HepG2 (cell line): ENCODE measurements around the gene TRMT112. TPM values are rescaled to one million over a fixed set of nuclear protein-coding genes. Genes with fewer than 3 reads are reported as not detected.

Experiments
- ATF5 ChIP-seq: sonication (generic); formaldehyde crosslinking; IDR thresholded peaks from 2 replicates; pipeline ENCODE4 v1.4.0; 2020; ENCODE audit warnings: mild to moderate bottlenecking, low read depth, missing genetic modification reagents
- ELF1 ChIP-seq: sonication (generic); formaldehyde crosslinking; IDR thresholded peaks from 2 replicates; pipeline ENCODE4 v1.4.0; 2020; ENCODE audit warnings: missing genetic modification reagents
- FOXO1 ChIP-seq: sonication (generic); formaldehyde crosslinking; IDR thresholded peaks from 2 replicates; pipeline ENCODE4 v1.4.0; 2020; ENCODE audit warnings: missing genetic modification reagents
- HDAC6 ChIP-seq: fragments of 200-600 bp; sonication (generic); IDR thresholded peaks from 2 replicates; pipeline ENCODE4 v1.7.0; 2017; ENCODE audit warnings: mild to moderate bottlenecking, antibody characterized with exemption, low read length, low read depth
- HIC2 ChIP-seq: sonication (generic); formaldehyde crosslinking; IDR thresholded peaks from 2 replicates; pipeline ENCODE4 v1.9.0; 2022; ENCODE audit warnings: low read depth, missing genetic modification reagents
- HINFP ChIP-seq: sonication (generic); formaldehyde crosslinking; IDR thresholded peaks from 2 replicates; pipeline ENCODE4 v1.4.0; 2020; ENCODE audit warnings: low read depth, mild to moderate bottlenecking, missing genetic modification reagents
- HNF1A ChIP-seq, 2 experiments: sonication (generic) in 1 of 2; formaldehyde crosslinking in 1 of 2; IDR thresholded peaks; 2 replicates each; pipeline versions ENCODE4 v1.4.0 to v1.6.1; 2016 to 2020; ENCODE audit warnings: borderline replicate concordance in 1 of 2, low read depth in 1 of 2, mild to moderate bottlenecking in 1 of 2, missing genetic modification reagents in 1 of 2
- LCORL ChIP-seq, 2 experiments: fragments of 450-650 bp in 1 of 2; sonication (generic) in 1 of 2; formaldehyde crosslinking in 1 of 2; IDR thresholded peaks; 2 replicates each; pipeline versions ENCODE4 v1.5.0 to v1.6.1; 2017 to 2020; ENCODE audit warnings: antibody characterized with exemption in 1 of 2, missing genetic modification reagents in 1 of 2
- MED1 ChIP-seq: sonication (generic); formaldehyde crosslinking; IDR thresholded peaks from 2 replicates; pipeline ENCODE4 v1.4.0; 2020; ENCODE audit warnings: missing genetic modification reagents
- MIXL1 ChIP-seq: IDR thresholded peaks from 2 replicates; pipeline ENCODE4 v1.6.1; 2016
- NAIF1 ChIP-seq: sonication (generic); formaldehyde crosslinking; IDR thresholded peaks from 2 replicates; pipeline ENCODE4 v1.5.0; 2020; ENCODE audit warnings: mild to moderate bottlenecking, missing genetic modification reagents, borderline replicate concordance
- RBAK ChIP-seq: sonication (generic); formaldehyde crosslinking; IDR thresholded peaks from 2 replicates; pipeline ENCODE4 v1.5.1; 2020; ENCODE audit warnings: mild to moderate bottlenecking, missing genetic modification reagents
- SALL2 ChIP-seq: sonication (generic); formaldehyde crosslinking; IDR thresholded peaks from 2 replicates; pipeline ENCODE4 v1.8.1; 2023; ENCODE audit warnings: mild to moderate bottlenecking, missing genetic modification reagents, inconsistent platforms
- SATB2 ChIP-seq: sonication (generic); formaldehyde crosslinking; IDR thresholded peaks from 2 replicates; pipeline ENCODE4 v1.5.0; 2020; ENCODE audit warnings: missing genetic modification reagents
- TSC22D2 ChIP-seq: sonication (generic); formaldehyde crosslinking; IDR thresholded peaks from 2 replicates; pipeline ENCODE4 v1.5.1; 2020; ENCODE audit warnings: missing genetic modification reagents, mild to moderate bottlenecking, borderline replicate concordance
- ZNF205 ChIP-seq: IDR thresholded peaks from 2 replicates; pipeline ENCODE4 v1.6.1; 2018; ENCODE audit warnings: missing biosample characterization, missing genetic modification reagents
- ZNF496 ChIP-seq: sonication (generic); formaldehyde crosslinking; IDR thresholded peaks from 2 replicates; pipeline ENCODE4 v1.8.1; 2023; ENCODE audit warnings: mild to moderate bottlenecking, moderate library complexity, missing genetic modification reagents; ENCODE audit not compliant: insufficient replicate concordance
- ZNF512 ChIP-seq: sonication (generic); formaldehyde crosslinking; IDR thresholded peaks from 2 replicates; pipeline ENCODE4 v1.4.0; 2020; ENCODE audit warnings: mild to moderate bottlenecking, missing genetic modification reagents
- polyA plus RNA-seq, 8 experiments: library from polyadenylated mRNA; depleted of rRNA in 3 of 8; stranded (reverse) in 7 of 8; unstranded in 1 of 8; fragments of >200 nt; fragmentation: Illumina TruSeq in 4 of 8; extraction: Trizol in 4 of 8; gene quantifications; 2 replicates each; pipeline versions ENCODE4 v1.2.1 to v1.2.3, GENCODE V29; 2011 to 2016; ENCODE audit warnings: low read depth in 4 of 8, missing spikeins in 1 of 8, mixed read lengths in 1 of 8; ENCODE audit not compliant: insufficient read depth in 1 of 8
- total RNA-seq, 5 experiments: library from RNA; depleted of rRNA; stranded (reverse); fragments of >200 nt; fragmentation: Illumina TruSeq; extraction: Trizol; gene quantifications; 2 replicates each; pipeline ENCODE4 v1.2.3, GENCODE V29; 2016; ENCODE audit warnings: low read depth in 1 of 5

The TRMT112 gene
- total and polyA plus RNA-seq, 2 of the 13 experiments (the other 11 are each of a cell fraction or from before 2014, with no cell fraction given): 186 to 409 TPM

- TF ChIP-seq ZNF512 (CRISPR knock-in tag) (no peak), MIXL1 (CRISPR knock-in tag) (0 out of 2 replicates have a peak, but pooled peaks have one; percentile 53), HDAC6 (no peak), HNF1A (IDR thresholded peaks at IDR 0.05; ENCODE audit: low read depth) (no peak), HNF1A (CRISPR knock-in tag; IDR thresholded peaks at IDR 0.05; ENCODE audit: borderline replicate concordance) (peak; percentile 40; the same call in 1 of the 2 replicates), RBAK (CRISPR knock-in tag) (no peak), MED1 (CRISPR knock-in tag) (peak; percentile 44; the same call in 1 of the 2 replicates), HIC2 (CRISPR knock-in tag) (peak; percentile 62; the same call in 1 of the 2 replicates), SALL2 (CRISPR knock-in tag) (peak; percentile 66), FOXO1 (CRISPR knock-in tag) (no peak), SATB2 (no peak), LCORL (IDR thresholded peaks at IDR 0.05) (no peak), LCORL (CRISPR knock-in tag; IDR thresholded peaks at IDR 0.05) (peak; percentile 49; the same call in 1 of the 2 replicates), ELF1 (peak; percentile 74), HINFP (CRISPR knock-in tag) (no peak), ZNF496 (CRISPR knock-in tag) (no peak), ATF5 (no peak), ZNF205 (CRISPR knock-in tag) (peak; percentile 46; the same call in 1 of the 2 replicates), NAIF1 (CRISPR knock-in tag) (peak; percentile 78), TSC22D2 (CRISPR knock-in tag) (peak; percentile 73; the same call in 1 of the 2 replicates)
Measured at GRCh38 chr11:64355078-64355940, 38.0 kb upstream of the TRMT112 start (continued).
